ENCODE measurements around the gene OR8H3.
"Not testable (repeated sequence)": the region's sequence is repeated elsewhere in the genome, so short reads cannot be mapped to it uniquely, and the experiment has no call there.

Gene OR8H3

GRCh38 chr11:56122073-56122472, at the start of gene OR8H3:
TSS of gene OR8H3 (plus strand) at chr11:56122373. CDS start at chr11:56122373, 0 bp downstream.
- no peak for DNase-seq (ENCODE audit: low read depth)

GRCh38 chr11:56089697-56090096, 32.5 kb upstream of the OR8H3 start:
- no peak for DNase-seq (ENCODE audit: low read depth)

- DNase-seq (ENCODE audit: low read depth) = no peak
Measured at GRCh38 chr11:56093008-56093407, 29.2 kb upstream of the OR8H3 start, which contains the start of gene OR8I2. TSS of gene OR8I2 (plus strand) at chr11:56093308. CDS start at chr11:56093308, 0 bp downstream.

GRCh38 chr11:56103210-56103737, 18.9 kb upstream of the OR8H3 start, which contains the start of gene OR8H2:
TSS of gene OR8H2 (plus strand) at chr11:56103687. CDS start at chr11:56105043, 1,356 bp downstream.
- DNase-seq (ENCODE audit: low read depth) = no peak

- DNase-seq (ENCODE audit: low read depth) = no peak
Measured at GRCh38 chr11:56140151-56140661, 18.0 kb downstream of the OR8H3 start, which contains the start of gene OR8J3. TSS of gene OR8J3 (minus strand) at chr11:56140201. CDS start at chr11:56137718, 2,483 bp downstream.

- not testable (repeated sequence) for DNase-seq (ENCODE audit: low read depth)
Measured at GRCh38 chr11:56143681-56144080, 21.5 kb downstream of the OR8H3 start.

GRCh38 chr11:56151376-56151775, 29.2 kb downstream of the OR8H3 start:
- DNase-seq (ENCODE audit: low read depth) = no peak

GRCh38 chr11:56152333-56152732, 30.2 kb downstream of the OR8H3 start:
- no peak for DNase-seq (ENCODE audit: low read depth)

GRCh38 chr11:56160217-56160616, 38.0 kb downstream of the OR8H3 start, which contains the start of gene OR8K5:
TSS of gene OR8K5 (minus strand) at chr11:56160317. CDS start at chr11:56160317, 0 bp downstream.
- no peak for DNase-seq (ENCODE audit: low read depth)

- no peak for DNase-seq (ENCODE audit: low read depth)
Measured at GRCh38 chr11:56163804-56164203, 41.6 kb downstream of the OR8H3 start.

GRCh38 chr11:56172256-56172830, 50.2 kb downstream of the OR8H3 start:
- no peak for DNase-seq (ENCODE audit: low read depth)
